HepG2 (cell line): ENCODE measurements around the gene LCE4A. TPM values are rescaled to one million over a fixed set of nuclear protein-coding genes. Genes with fewer than 3 reads are reported as not detected.

ENCODE experiments used
- polyA plus RNA-seq, 8 experiments: library from polyadenylated mRNA; depleted of rRNA in 3 of 8; stranded (reverse) in 7 of 8; unstranded in 1 of 8; fragments of >200 nt; fragmentation: Illumina TruSeq in 4 of 8; extraction: Trizol in 4 of 8; gene quantifications; 2 replicates each; pipeline versions ENCODE4 v1.2.1 to v1.2.3, GENCODE V29; 2011 to 2016; ENCODE audit warnings: low read depth in 4 of 8, missing spikeins in 1 of 8, mixed read lengths in 1 of 8; ENCODE audit not compliant: insufficient read depth in 1 of 8
- total RNA-seq, 5 experiments: library from RNA; depleted of rRNA; stranded (reverse); fragments of >200 nt; fragmentation: Illumina TruSeq; extraction: Trizol; gene quantifications; 2 replicates each; pipeline ENCODE4 v1.2.3, GENCODE V29; 2016; ENCODE audit warnings: low read depth in 1 of 5

The LCE4A gene
- total and polyA plus RNA-seq, 2 of the 13 experiments (the other 11 are each of a cell fraction or from before 2014, with no cell fraction given) = not detected

Other genes with a start within 250 kb of the LCE4A start
- not detected in 2 replicates for gene LCE5A, start 197.4 kb upstream of the LCE4A start, total RNA-seq (2016; rRNA removed; fragmentation: Illumina TruSeq; extraction: Trizol)
- not detected in 2 replicates for gene LCE5A, start 197.4 kb upstream of the LCE4A start, polyA plus RNA-seq (2011; rRNA removed)
- not detected in 2 replicates for gene CRCT1, start 193.7 kb upstream of the LCE4A start, total RNA-seq (2016; rRNA removed; fragmentation: Illumina TruSeq; extraction: Trizol)
- not detected in 2 replicates for gene CRCT1, start 193.7 kb upstream of the LCE4A start, polyA plus RNA-seq (2011; rRNA removed)
- gene LCE3E, start 141.4 kb upstream of the LCE4A start, total RNA-seq (2016; rRNA removed; fragmentation: Illumina TruSeq; extraction: Trizol) = not detected in 2 replicates
- not detected in 2 replicates for gene LCE3E, start 141.4 kb upstream of the LCE4A start, polyA plus RNA-seq (2011; rRNA removed)
- gene LCE3D, start 127.6 kb upstream of the LCE4A start, total RNA-seq (2016; rRNA removed; fragmentation: Illumina TruSeq; extraction: Trizol) = not detected in 2 replicates
- not detected in 2 replicates for gene LCE3D, start 127.6 kb upstream of the LCE4A start, polyA plus RNA-seq (2011; rRNA removed)
- gene LCE3C, start 107.9 kb upstream of the LCE4A start, total RNA-seq (2016; rRNA removed; fragmentation: Illumina TruSeq; extraction: Trizol) = not detected in 2 replicates
- not detected in 2 replicates for gene LCE3C, start 107.9 kb upstream of the LCE4A start, polyA plus RNA-seq (2011; rRNA removed)
- not detected in 2 replicates for gene LCE3B, start 94.3 kb upstream of the LCE4A start, total RNA-seq (2016; rRNA removed; fragmentation: Illumina TruSeq; extraction: Trizol)
- gene LCE3B, start 94.3 kb upstream of the LCE4A start, polyA plus RNA-seq (2011; rRNA removed) = not detected in 2 replicates
- not detected in 2 replicates for gene LCE3A, start 85.1 kb upstream of the LCE4A start, total RNA-seq (2016; rRNA removed; fragmentation: Illumina TruSeq; extraction: Trizol)
- not detected in 2 replicates for gene LCE3A, start 85.1 kb upstream of the LCE4A start, polyA plus RNA-seq (2011; rRNA removed)
- not detected in 2 replicates for gene LCE2D, start 44.8 kb upstream of the LCE4A start, total RNA-seq (2016; rRNA removed; fragmentation: Illumina TruSeq; extraction: Trizol)
- gene LCE2D, start 44.8 kb upstream of the LCE4A start, polyA plus RNA-seq (2011; rRNA removed) = not detected in 2 replicates
- gene LCE2C, start 32.9 kb upstream of the LCE4A start, total RNA-seq (2016; rRNA removed; fragmentation: Illumina TruSeq; extraction: Trizol) = not detected in 2 replicates
- not detected in 2 replicates for gene LCE2C, start 32.9 kb upstream of the LCE4A start, polyA plus RNA-seq (2011; rRNA removed)
- gene LCE2B, start 22.0 kb upstream of the LCE4A start, total RNA-seq (2016; rRNA removed; fragmentation: Illumina TruSeq; extraction: Trizol) = not detected in 2 replicates
- not detected in 2 replicates for gene LCE2B, start 22.0 kb upstream of the LCE4A start, polyA plus RNA-seq (2011; rRNA removed)
- not detected in 2 replicates for gene LCE2A, start 9.8 kb upstream of the LCE4A start, total RNA-seq (2016; rRNA removed; fragmentation: Illumina TruSeq; extraction: Trizol)
- gene LCE2A, start 9.8 kb upstream of the LCE4A start, polyA plus RNA-seq (2011; rRNA removed) = not detected in 2 replicates
- not detected in 2 replicates for gene KPRP, start 49.9 kb downstream of the LCE4A start, total RNA-seq (2016; rRNA removed; fragmentation: Illumina TruSeq; extraction: Trizol)
- not detected in 2 replicates for gene KPRP, start 49.9 kb downstream of the LCE4A start, polyA plus RNA-seq (2011; rRNA removed)
- not detected in 2 replicates for gene LCE1F, start 67.0 kb downstream of the LCE4A start, total RNA-seq (2016; rRNA removed; fragmentation: Illumina TruSeq; extraction: Trizol)
- gene LCE1F, start 67.0 kb downstream of the LCE4A start, polyA plus RNA-seq (2011; rRNA removed) = not detected in 2 replicates
- gene LCE1E, start 78.1 kb downstream of the LCE4A start, total RNA-seq (2016; rRNA removed; fragmentation: Illumina TruSeq; extraction: Trizol) = not detected in 2 replicates
- 0.12 TPM in 2 replicates for gene LCE1E, start 78.1 kb downstream of the LCE4A start, polyA plus RNA-seq (2011; rRNA removed)
- gene LCE1D, start 88.6 kb downstream of the LCE4A start, total RNA-seq (2016; rRNA removed; fragmentation: Illumina TruSeq; extraction: Trizol) = not detected in 2 replicates
- gene LCE1D, start 88.6 kb downstream of the LCE4A start, polyA plus RNA-seq (2011; rRNA removed) = not detected in 2 replicates
- not detected in 2 replicates for gene LCE1C, start 98.5 kb downstream of the LCE4A start, total RNA-seq (2016; rRNA removed; fragmentation: Illumina TruSeq; extraction: Trizol)
- not detected in 2 replicates for gene LCE1C, start 98.5 kb downstream of the LCE4A start, polyA plus RNA-seq (2011; rRNA removed)
- not detected in 2 replicates for gene LCE1B, start 103.8 kb downstream of the LCE4A start, total RNA-seq (2016; rRNA removed; fragmentation: Illumina TruSeq; extraction: Trizol)
- gene LCE1B, start 103.8 kb downstream of the LCE4A start, polyA plus RNA-seq (2011; rRNA removed) = not detected in 2 replicates
- not detected in 2 replicates for gene LCE1A, start 119.3 kb downstream of the LCE4A start, total RNA-seq (2016; rRNA removed; fragmentation: Illumina TruSeq; extraction: Trizol)
- gene LCE1A, start 119.3 kb downstream of the LCE4A start, polyA plus RNA-seq (2011; rRNA removed) = not detected in 2 replicates
- not detected in 2 replicates for gene LCE6A, start 134.7 kb downstream of the LCE4A start, total RNA-seq (2016; rRNA removed; fragmentation: Illumina TruSeq; extraction: Trizol)
- gene LCE6A, start 134.7 kb downstream of the LCE4A start, polyA plus RNA-seq (2011; rRNA removed) = not detected in 2 replicates
- not detected in 2 replicates for gene LCE7A, start 151.8 kb downstream of the LCE4A start, total RNA-seq (2016; rRNA removed; fragmentation: Illumina TruSeq; extraction: Trizol)
- gene LCE7A, start 151.8 kb downstream of the LCE4A start, polyA plus RNA-seq (2011; rRNA removed) = not detected in 2 replicates
- not detected in 2 replicates for gene SMCP, start 170.2 kb downstream of the LCE4A start, total RNA-seq (2016; rRNA removed; fragmentation: Illumina TruSeq; extraction: Trizol)
- gene SMCP, start 170.2 kb downstream of the LCE4A start, polyA plus RNA-seq (2011; rRNA removed) = not detected in 2 replicates
- gene IVL, start 200.4 kb downstream of the LCE4A start, total RNA-seq (2016; rRNA removed; fragmentation: Illumina TruSeq; extraction: Trizol) = not detected in 2 replicates
- not detected in 2 replicates for gene IVL, start 200.4 kb downstream of the LCE4A start, polyA plus RNA-seq (2011; rRNA removed)
- not detected in 2 replicates for gene SPRR5, start 239.0 kb downstream of the LCE4A start, total RNA-seq (2016; rRNA removed; fragmentation: Illumina TruSeq; extraction: Trizol)
- gene SPRR5, start 239.0 kb downstream of the LCE4A start, polyA plus RNA-seq (2011; rRNA removed) = not detected in 2 replicates